ENCODE measurements around the gene PTPN23.

Gene PTPN23

DNA sequence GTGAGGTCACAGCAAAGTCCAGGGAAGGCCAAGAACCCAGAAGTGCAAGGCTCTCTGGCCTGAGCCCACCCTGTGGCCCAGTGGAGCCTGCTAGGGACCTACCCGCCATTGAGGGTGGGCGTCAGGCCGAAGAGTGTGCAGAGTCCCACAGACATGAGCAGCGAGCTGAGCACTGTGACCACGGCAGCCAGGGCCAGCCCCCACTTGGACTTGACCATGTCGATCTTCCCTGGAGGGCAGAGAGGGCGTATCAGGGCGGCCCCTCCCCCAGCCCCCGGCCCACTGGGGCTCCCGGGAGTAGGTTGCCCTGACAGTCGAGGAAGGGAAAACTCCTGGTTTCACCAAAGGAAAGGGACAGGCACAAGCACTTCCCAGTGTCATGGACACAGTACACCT lies 44.6 kb downstream of the PTPN23 start (continued):
- TF ChIP-seq ZNF514 (tag by site-specific recombination; IDR thresholded peaks at IDR 0.05) (no peak), SP3 (tag by site-specific recombination; IDR thresholded peaks at IDR 0.05) (no peak), TSHZ1 (tag by site-specific recombination; IDR thresholded peaks at IDR 0.05; ENCODE audit: borderline replicate concordance) (no peak), ZBTB44 (tag by site-specific recombination; IDR thresholded peaks at IDR 0.05) (no peak)
- TF ChIP-seq, protein P1, sequence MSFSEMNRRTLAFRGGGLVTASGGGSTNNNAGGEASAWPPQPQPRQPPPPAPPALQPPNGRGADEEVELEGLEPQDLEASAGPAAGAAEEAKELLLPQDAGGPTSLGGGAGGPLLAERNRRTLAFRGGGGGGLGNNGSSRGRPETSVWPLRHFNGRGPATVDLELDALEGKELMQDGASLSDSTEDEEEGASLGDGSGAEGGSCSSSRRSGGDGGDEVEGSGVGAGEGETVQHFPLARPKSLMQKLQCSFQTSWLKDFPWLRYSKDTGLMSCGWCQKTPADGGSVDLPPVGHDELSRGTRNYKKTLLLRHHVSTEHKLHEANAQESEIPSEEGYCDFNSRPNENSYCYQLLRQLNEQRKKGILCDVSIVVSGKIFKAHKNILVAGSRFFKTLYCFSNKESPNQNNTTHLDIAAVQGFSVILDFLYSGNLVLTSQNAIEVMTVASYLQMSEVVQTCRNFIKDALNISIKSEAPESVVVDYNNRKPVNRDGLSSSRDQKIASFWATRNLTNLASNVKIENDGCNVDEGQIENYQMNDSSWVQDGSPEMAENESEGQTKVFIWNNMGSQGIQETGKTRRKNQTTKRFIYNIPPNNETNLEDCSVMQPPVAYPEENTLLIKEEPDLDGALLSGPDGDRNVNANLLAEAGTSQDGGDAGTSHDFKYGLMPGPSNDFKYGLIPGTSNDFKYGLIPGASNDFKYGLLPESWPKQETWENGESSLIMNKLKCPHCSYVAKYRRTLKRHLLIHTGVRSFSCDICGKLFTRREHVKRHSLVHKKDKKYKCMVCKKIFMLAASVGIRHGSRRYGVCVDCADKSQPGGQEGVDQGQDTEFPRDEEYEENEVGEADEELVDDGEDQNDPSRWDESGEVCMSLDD (tag by site-specific recombination; IDR thresholded peaks at IDR 0.05): no peak

GRCh38 chr3:47425959-47426358 lies 45.1 kb downstream of the PTPN23 start:
- no peaks in the 10 kb centered on the region for H3K4me1 ChIP-seq (ENCODE audit: control insufficient read depth, insufficient read depth, low read length)
- H3K27ac ChIP-seq (ENCODE audit: extremely low read depth, low read depth, low read length): no peak overlapping the region
- no peak overlapping the region for H3K4me3 ChIP-seq (ENCODE audit: low read depth, low read length)
- ChIA-PET POLR2A (no interaction called here), CTCF (no interaction called here)
- H3K9me3 ChIP-seq (ENCODE audit: control insufficient read depth, insufficient read depth, low read depth, low read length): no peaks in the 10 kb centered on the region
- TF ChIP-seq ZNF600 (tag by site-specific recombination; IDR thresholded peaks at IDR 0.05) (no peak), ZNF768 (tag by site-specific recombination; IDR thresholded peaks at IDR 0.05) (no peak), KLF7 (tag by site-specific recombination; IDR thresholded peaks at IDR 0.05; ENCODE audit: borderline replicate concordance) (no peak), ZNF624 (tag by site-specific recombination; IDR thresholded peaks at IDR 0.05) (no peak)
- H3K36me3 ChIP-seq (ENCODE audit: control insufficient read depth in 2 of 2, insufficient read depth in 1 of 2, low read length in 2 of 2): peaks cover 0 to 79% of the 10 kb centered on the region in 2 experiments; a peak in 1 of 3 replicates

GRCh38 chr3:47427866-47428265 lies 47.0 kb downstream of the PTPN23 start:
- H3K9me3 ChIP-seq (ENCODE audit: control insufficient read depth, insufficient read depth, low read depth, low read length): no peaks in the 10 kb centered on the region
- TF ChIP-seq ZNF473 (tag by site-specific recombination; IDR thresholded peaks at IDR 0.05): no peak
- TF ChIP-seq ZBTB20 (tag by site-specific recombination; IDR thresholded peaks at IDR 0.05): no peak
- no peak for TF ChIP-seq ZNF140 (tag by site-specific recombination; IDR thresholded peaks at IDR 0.05)
- no peak overlapping the region for H3K27ac ChIP-seq (ENCODE audit: extremely low read depth, low read depth, low read length)
- ChIA-PET CTCF (no interaction called here), POLR2A (interaction anchor here (0.6 kb wide), 1 partner anchor 495 kb away, joined by 3 read pairs; no protein-coding TSS in a partner anchor)
- H3K4me3 ChIP-seq (ENCODE audit: low read depth, low read length): no peak overlapping the region
- H3K4me1 ChIP-seq (ENCODE audit: control insufficient read depth, insufficient read depth, low read length): no peaks in the 10 kb centered on the region
- H3K36me3 ChIP-seq (ENCODE audit: control insufficient read depth in 2 of 2, insufficient read depth in 1 of 2, low read length in 2 of 2): peaks cover 0 to 76% of the 10 kb centered on the region in 2 experiments; a peak in 1 of 3 replicates

GRCh38 chr3:47428662-47429061 lies 47.8 kb downstream of the PTPN23 start:
- H3K27ac ChIP-seq (ENCODE audit: extremely low read depth, low read depth, low read length): no peak overlapping the region
- H3K4me3 ChIP-seq (ENCODE audit: low read depth, low read length): no peak overlapping the region
- no peaks in the 10 kb centered on the region for H3K4me1 ChIP-seq (ENCODE audit: control insufficient read depth, insufficient read depth, low read length)
- peaks cover 0 to 82% of the 10 kb centered on the region in 2 experiments; a peak in 2 of 3 replicates for H3K36me3 ChIP-seq (ENCODE audit: control insufficient read depth in 2 of 2, insufficient read depth in 1 of 2, low read length in 2 of 2)
- POLR2A ChIA-PET: no interaction called here
- CTCF ChIA-PET: no interaction called here
- no peaks in the 10 kb centered on the region for H3K9me3 ChIP-seq (ENCODE audit: control insufficient read depth, insufficient read depth, low read depth, low read length)
- no peak for TF ChIP-seq ZFP37 (tag by site-specific recombination; IDR thresholded peaks at IDR 0.05)
- no peak for TF ChIP-seq ATF2 (tag by site-specific recombination; IDR thresholded peaks at IDR 0.05; ENCODE audit: low read depth)
- no peak for TF ChIP-seq MZF1 (tag by site-specific recombination; IDR thresholded peaks at IDR 0.05; ENCODE audit: borderline replicate concordance)
- no peak for TF ChIP-seq ZBTB21 (tag by site-specific recombination; IDR thresholded peaks at IDR 0.05)
- TF ChIP-seq ZNF677 (tag by site-specific recombination; IDR thresholded peaks at IDR 0.05): no peak
- TF ChIP-seq ZNF132 (tag by site-specific recombination; IDR thresholded peaks at IDR 0.05; ENCODE audit: borderline replicate concordance): no peak
- no peak for TF ChIP-seq ZEB2 (tag by site-specific recombination; IDR thresholded peaks at IDR 0.05)
